HG02798 (cell line): ENCODE results near the gene GPA33.

Experiments
- ATAC-seq: cut with Tn5 transposase; IDR thresholded peaks from one replicate; pipeline ENCODE4 v1.9.1; 2021; ENCODE audit warnings: mild to moderate bottlenecking; ENCODE audit not compliant: unreplicated experiment, poor library complexity

The GPA33 gene

GRCh38 chr1:167119696-167120095 lies 29.5 kb upstream of the GPA33 start:
- ATAC-seq = no peak

GRCh38 chr1:167118188-167118587 lies 28.0 kb upstream of the GPA33 start:
- ATAC-seq = no peak

DNA sequence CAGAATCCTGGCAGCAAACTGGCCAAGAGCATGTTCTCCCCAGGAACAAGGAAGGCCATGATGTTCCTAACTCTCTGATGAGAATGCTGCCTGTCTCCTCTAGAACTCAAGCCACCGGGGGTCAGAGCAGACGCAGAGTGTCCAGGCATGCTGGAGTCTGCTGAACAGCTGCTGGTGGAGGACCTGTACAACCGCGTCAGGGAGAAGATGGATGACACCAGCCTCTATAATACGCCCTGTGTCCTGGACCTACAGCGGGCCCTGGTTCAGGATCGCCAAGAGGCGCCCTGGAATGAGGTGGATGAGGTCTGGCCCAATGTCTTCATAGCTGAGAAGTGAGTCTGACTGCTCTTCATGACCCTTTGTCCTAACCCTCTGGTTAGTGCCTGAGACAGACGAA lies 27.0 kb upstream of the GPA33 start:
- ATAC-seq = no peak

- ATAC-seq = no peak
Measured at GRCh38 chr1:167116174-167116573, 26.0 kb upstream of the GPA33 start.

DNA sequence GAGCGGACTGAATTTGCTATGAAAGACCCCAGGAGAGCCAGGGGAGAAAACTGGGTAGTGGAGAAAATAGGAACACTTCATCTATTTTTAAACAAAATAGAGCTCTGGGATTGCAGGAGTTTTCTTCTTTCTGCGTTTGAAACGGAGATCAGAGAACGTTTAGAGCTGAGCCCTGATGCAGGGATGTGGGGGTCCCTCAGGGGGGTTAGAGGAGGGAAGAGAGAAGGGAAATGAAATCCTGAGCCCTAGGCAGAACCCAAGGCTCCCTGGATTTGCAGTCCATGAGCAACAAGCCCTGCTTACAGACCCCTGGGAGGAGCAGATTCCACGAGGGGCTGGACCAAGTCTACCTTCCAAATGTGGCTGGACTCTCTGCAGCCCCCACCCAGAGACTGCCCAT lies 25.5 kb upstream of the GPA33 start:
- no peak for ATAC-seq

GRCh38 chr1:167114725-167115124 lies 24.5 kb upstream of the GPA33 start:
- ATAC-seq = no peak

DNA sequence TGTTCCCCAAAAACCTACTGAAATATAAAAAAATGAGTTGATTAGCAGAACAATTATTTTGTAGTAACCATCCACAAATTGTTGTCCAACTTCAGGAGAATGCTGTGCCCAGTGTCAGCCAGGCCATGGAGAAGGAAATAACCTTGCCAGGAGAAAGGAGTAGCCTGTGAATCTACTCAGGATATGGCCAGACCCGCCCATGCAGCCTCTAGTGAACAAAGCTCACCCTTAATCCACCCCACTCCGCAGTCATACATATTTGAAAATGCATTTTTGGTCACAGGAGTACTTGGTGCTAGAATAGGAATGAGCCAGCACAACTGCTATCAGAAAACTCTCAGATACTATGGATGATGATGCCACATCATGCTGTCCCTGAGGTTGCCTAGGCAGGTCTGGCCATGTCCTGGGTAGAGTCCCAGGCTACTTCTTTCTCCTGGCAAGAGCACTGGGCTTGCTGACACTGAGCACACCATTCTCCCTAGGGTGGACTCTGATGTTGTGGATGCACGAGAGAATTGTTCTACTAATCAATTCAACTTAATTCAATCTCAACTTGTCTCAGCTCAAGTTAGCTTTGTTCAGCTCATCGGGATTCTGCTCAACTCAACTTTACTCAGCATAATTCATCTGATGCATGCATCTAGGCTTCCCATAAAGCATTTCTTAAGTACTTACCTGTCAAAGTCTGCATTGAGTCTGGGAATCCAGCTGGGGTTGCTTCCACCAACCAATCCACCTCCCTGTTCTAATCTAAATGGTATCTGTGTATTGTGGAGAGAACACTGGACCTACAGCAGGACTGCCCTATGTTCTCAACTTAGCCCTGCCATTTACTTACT lies 21.9 kb upstream of the GPA33 start:
- ATAC-seq = no peak

DNA sequence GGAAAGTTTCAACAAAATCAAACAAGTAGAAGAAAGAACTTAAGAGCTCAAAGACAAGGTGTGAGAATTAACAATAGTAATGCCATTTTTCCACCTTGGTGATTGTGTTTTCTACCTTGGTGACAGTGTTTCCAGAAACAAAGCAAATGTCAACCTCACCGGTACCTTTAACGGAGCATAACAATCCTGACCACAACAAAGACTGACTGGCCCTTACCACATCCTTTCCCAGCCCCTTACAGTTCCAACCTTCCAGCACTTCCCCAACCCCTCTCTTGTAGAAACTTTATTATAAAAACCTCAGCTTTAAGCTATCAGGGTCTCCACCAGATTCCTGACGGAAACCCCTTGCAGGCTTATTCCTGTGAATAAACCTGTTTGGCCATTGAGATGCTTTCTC lies 20.4 kb upstream of the GPA33 start:
- ATAC-seq = no peak

DNA sequence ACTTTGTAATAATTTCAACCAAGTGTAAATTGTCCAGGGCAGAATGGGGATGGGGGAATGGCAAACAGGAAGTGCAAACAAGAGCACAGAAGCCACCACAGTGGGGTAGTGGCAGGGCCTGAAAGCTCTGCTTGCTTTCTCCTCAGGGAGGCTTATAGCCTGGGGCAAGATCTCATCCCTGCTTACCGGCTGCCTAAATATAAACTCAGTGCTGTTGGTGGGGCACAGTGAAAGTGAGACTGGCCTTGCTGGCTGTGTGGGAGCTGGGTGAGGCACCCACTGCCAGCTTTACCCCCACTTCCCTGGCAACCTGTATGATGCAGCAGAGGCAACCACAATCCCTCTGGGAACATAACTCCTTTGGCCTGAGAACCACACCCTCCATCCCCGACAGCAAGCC lies 18.9 kb upstream of the GPA33 start:
- ATAC-seq = no peak

DNA sequence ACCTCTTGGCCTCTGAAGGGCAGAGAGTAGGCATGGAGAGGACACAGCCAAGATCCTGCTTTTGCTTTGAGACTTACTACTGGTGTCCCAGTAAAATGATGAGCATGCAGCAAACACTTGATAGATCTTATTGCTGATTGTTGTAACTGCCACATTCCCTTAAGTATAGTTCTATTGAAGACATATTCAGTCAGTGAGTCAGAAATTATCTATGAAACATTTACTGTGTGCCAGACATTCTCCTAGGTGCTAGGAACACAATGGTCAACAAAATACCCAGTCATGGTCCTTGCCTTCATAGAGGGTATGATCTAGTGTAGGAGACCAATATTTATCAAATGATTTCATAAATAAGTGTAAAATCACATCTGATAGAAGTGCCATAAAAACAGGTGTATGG lies 17.3 kb upstream of the GPA33 start:
- no peak for ATAC-seq

DNA sequence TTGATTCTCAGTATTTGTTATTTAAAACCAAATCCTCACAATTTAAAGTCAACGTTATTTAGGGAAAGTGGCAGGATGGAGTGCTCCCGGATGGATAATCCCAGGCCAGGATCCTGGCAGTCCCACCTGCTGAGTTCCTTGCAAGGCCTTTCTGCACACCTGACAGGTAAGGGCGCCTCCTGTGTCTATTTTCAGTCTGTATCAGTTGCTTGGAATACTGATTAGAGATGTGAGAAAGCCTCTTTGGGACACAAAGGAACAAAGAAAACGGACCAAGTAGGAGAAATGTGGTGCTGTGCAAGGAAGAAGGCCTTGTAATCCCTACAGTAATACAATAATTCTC lies 15.9 kb upstream of the GPA33 start:
- ATAC-seq = no peak

GRCh38 chr1:167105271-167106118 lies 15.3 kb upstream of the GPA33 start:
- ATAC-seq = no peak

DNA sequence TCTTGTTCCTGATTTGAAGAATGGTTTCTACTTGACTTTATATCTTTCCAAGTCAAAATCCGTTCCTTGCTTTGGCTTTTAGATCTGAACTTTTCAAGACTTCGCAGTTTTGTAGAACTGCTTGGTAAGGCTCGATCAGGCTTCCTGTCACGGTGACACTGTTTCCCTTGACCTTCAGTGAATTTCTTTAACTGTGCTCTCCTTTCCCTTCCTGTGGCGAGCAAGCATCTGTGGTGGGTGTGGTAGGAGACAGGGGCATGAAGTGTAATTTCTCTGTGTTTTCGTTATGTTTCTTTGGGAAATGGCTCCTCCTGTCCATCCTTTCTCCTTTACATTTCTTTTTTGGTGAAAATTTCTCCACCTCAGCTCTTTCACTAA lies 14.1 kb upstream of the GPA33 start:
- ATAC-seq = no peak

DNA sequence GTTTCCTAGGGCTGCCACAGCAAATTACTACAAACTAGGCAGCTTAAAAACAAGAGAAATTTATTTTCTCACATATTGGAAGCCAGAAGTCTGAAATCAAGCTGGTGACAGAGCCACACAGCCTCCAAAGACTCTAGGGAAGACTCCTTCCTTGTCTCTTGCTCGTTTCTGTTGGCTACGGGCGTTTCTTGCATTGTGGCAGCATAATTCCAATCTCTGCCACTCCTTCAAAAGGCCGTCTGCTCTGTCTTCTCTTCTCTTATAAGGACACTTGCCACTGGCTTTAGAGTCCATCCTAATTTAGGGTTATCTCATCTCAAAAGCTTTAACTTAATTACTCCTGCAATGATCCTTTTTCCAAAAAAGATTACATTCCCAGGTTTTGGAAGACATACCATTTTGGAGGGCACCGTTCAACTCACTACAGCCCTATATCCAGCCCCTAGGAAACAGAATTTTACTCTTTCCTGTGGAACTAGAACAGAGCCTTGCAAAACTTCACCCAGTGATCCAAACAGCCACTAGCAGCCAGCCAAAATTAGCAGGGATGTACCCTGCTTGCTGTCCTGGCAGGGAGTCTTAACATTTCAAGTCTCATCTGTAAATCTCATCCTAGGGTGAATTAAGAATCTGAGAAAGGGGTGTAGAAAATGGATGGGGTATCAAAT lies 12.9 kb upstream of the GPA33 start:
- ATAC-seq = no peak

DNA sequence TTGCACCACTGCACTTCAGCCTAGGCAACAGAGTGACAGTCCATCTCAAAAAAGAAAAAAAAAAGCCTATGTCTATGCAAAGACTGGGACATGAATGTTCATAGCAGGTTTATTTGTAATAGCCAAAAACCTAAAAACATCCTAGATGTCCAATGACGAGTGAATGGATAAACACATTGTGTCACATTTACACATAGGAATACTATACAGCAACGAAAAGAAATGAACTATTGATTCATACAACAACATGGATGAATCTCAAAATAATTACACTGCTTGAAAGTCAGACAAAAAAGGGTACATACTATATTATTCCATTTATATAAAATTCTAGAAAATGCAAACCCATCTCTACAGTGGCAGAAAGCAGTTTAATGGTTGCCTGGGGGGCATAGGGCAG lies 11.6 kb upstream of the GPA33 start:
- no peak for ATAC-seq

DNA sequence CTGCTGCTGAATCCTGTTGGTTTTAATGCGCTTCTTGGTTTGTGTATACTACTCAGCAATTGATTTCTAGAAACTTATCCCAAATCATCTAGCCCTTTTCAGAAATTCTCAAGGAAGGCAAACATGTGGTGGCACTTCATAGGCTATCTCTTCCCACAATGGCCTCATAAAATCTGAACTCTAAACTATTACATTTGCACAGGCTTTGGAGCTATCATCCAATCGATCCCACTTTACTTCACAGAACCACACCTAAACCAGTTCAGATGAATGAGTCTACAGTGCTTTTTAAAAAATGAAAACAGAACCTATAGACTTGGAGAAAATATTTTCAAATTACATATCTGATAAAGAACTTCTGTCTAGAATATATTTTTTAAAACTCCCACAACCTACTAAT lies 10.6 kb upstream of the GPA33 start:
- no peak for ATAC-seq

DNA sequence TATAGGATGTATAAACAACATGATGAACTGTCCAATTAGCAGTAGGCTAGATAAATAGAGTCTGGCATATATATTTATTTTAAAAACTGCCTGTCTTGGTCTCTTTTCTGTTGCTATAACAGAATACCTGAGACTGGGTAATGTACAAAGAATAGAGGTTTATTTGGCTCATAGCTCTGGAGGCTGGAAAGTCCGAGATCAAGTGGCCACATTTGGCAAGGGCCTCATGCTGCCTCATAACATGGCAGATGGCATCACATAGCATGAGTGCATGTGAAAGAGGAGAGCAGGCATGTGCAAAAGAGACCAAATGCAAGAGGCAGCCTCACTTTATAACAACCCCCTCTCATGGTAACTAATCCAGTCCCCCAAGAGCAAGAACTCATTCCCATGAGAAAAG lies 9.7 kb upstream of the GPA33 start:
- ATAC-seq = no peak

GRCh38 chr1:167095368-167095767 lies 5.2 kb upstream of the GPA33 start:
- ATAC-seq = no peak

DNA sequence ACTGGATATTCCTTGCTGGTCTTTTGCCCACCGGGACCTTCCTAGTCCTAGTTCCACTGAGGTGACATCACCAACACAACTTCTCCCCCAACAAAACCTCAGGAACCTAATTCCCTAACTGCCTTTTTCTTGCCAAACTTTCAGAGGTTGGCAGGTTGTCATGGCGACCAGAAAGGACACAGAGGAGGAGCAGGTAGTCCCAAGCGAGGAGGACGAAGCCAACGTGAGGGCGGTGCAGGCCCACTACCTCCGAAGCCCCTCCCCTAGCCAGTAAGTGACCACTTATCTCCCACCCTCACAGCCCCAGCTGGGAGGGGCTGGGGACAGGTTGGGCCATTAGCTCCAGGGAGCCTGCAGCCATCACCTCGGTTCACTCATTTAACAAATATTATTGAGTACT lies 4.5 kb upstream of the GPA33 start:
- ATAC-seq = no peak

- ATAC-seq = no peak
Measured at GRCh38 chr1:167093846-167094516, 3.8 kb upstream of the GPA33 start, which contains the start of gene STYXL2. TSS of gene STYXL2 (plus strand) at chr1:167094075. CDS start at chr1:167094850, 775 bp downstream.

- no peak for ATAC-seq
Measured at GRCh38 chr1:167092653-167093052, 2.5 kb upstream of the GPA33 start.
